Epithelial cell of prostate (primary cell): ENCODE results near the gene GNRH2.

Experiments
- DNase-seq: peaks from one replicate; pipeline ENCODE4 v3.0.0-alpha.2; 2011; ENCODE audit warnings: low read depth, low spot score
- H3K27ac ChIP-seq: fragments of 450-650 bp; 2 replicates; pipeline ENCODE4 v1.5.1; 2017; ENCODE audit warnings: mild to moderate bottlenecking

The GNRH2 gene

DNA sequence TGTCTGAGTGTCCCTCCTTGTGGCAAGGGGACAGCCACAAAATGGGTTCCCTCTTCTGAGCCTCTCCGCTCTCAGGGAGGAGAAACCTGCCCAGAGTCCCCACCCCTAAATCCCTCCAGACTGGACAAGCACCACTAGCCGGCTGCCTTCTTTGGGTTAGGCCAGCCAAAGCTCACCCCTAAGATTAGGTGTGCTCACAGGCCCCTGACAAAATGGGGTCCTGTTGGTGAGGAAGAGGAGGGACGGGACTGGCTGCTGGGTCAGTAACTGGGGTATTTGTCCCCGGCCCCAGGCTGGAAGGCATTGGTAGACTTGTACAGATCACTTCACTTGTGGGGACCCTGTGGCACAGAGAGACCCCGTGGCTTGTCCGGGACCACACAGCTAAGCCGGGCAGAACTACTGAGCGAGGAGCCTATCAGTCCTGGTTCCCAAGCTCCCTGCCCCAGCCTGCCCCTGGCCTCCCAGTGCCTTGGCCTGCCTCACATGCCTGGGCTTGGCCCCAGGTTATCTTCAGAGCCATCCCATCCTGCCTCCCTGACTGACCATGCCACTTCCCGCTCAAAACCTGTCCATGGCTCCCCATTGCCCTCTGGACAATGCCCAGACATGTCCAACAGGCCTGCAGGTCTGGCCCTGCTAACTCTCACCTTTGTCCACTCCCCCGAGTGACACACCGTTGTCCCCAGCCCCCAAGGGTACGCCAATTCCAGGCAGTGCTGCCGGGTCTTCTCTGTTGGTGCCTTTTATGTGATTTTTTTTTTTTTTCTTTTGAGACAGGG lies 51.6 kb downstream of the GNRH2 start:
- no peak overlapping the region for H3K27ac ChIP-seq

More for the DNA sequence above, 51.6 kb downstream of the GNRH2 start:
- DNase-seq, result no peak
